Panc1 (cell line): ENCODE measurements around the gene DGKG. TPM values are rescaled to one million over a fixed set of nuclear protein-coding genes. Genes with fewer than 3 reads are reported as not detected.
A peak's percentile ranks its signal among the peaks of the same experiment; 100 is the strongest.

Experiments
- ATAC-seq: fragments of 200-7000 bp; cut with Tn5 transposase; 2 replicates; pipeline ENCODE4 v1.9.1; 2020; ENCODE audit warnings: mild to moderate bottlenecking, moderate library complexity
- BruUV-seq: library from RNA; stranded (reverse); fragments of 400-500 nt; replicated peaks from 2 replicates; lab custom pipeline; 2021; lab: Mats Ljungman, UMichigan
- CTCF ChIA-PET: fragments of 300-600 bp; sonication (Branson Sonifier 250); formaldehyde crosslinking; loops from one replicate; lab custom pipeline; 2022; ENCODE audit warnings: antibody characterized with exemption; lab: Charles Lee
- POLR2A ChIA-PET: fragments of 300-600 bp; sonication (Branson Sonifier 250); formaldehyde crosslinking; loops from one replicate; lab custom pipeline; 2022; ENCODE audit warnings: antibody characterized with exemption; lab: Charles Lee
- DNase-seq: peaks from one replicate; pipeline ENCODE4 v3.0.0-alpha.2; 2010; ENCODE audit warnings: low read depth, low spot score
- H3K27ac ChIP-seq: 2 replicates; pipeline ENCODE4 v1.5.1; 2011; ENCODE audit warnings: mild to moderate bottlenecking, low read length, inconsistent platforms
- H3K27me3 ChIP-seq: fragments of 200-500 bp; sonication (Bioruptor generic); 2 replicates; pipeline ENCODE4 v1.6.0; 2014; ENCODE audit warnings: low read length, inconsistent platforms; ENCODE audit not compliant: control insufficient read depth, insufficient read depth
- H3K36me3 ChIP-seq: fragments of 200-500 bp; sonication (Bioruptor generic); 2 replicates; pipeline ENCODE4 v1.5.1; 2014; ENCODE audit warnings: inconsistent platforms, mild to moderate bottlenecking, low read length, moderate library complexity; ENCODE audit not compliant: control insufficient read depth, insufficient read depth
- H3K4me1 ChIP-seq: 2 replicates; pipeline ENCODE4 v1.5.1; 2011; ENCODE audit warnings: inconsistent platforms, mild to moderate bottlenecking, low read length, moderate library complexity; ENCODE audit not compliant: control insufficient read depth, insufficient read depth
- H3K4me3 ChIP-seq, 2 experiments: 2 replicates each; pipeline ENCODE4 v1.5.1; 2011 to 2012; ENCODE audit warnings: low read depth in 2 of 2, low read length in 2 of 2, mild to moderate bottlenecking in 2 of 2, inconsistent platforms in 1 of 2, moderate library complexity in 1 of 2
- H3K9me3 ChIP-seq: fragments of 200-500 bp; sonication (Bioruptor generic); 2 replicates; pipeline ENCODE4 v1.5.1; 2014; ENCODE audit warnings: low read depth, mild to moderate bottlenecking, inconsistent platforms, low read length, moderate library complexity; ENCODE audit not compliant: control insufficient read depth, insufficient read depth
- POLR2AphosphoS5 ChIP-seq: IDR thresholded peaks from 2 replicates; pipeline ENCODE4 v1.6.1; 2012; ENCODE audit warnings: mild to moderate bottlenecking, low read depth, low read length, moderate library complexity
- SIN3A ChIP-seq: IDR thresholded peaks from 2 replicates; pipeline ENCODE4 v1.6.1; 2012; ENCODE audit warnings: low read depth, mild to moderate bottlenecking, low read length, moderate library complexity, borderline replicate concordance; ENCODE audit not compliant: insufficient read depth
- in situ Hi-C: cut with HindIII; loops from 2 replicates; pipeline ENCODE4 v1.10.0; 2016; ENCODE audit warnings: low sequenced_read_pairs, low pct_unique_long_range_greater_than_20kb
- intact Hi-C: fragments of 100-400 bp; cut with micrococcal nuclease; formaldehyde crosslinking; loops from one replicate; pipeline ENCODE4 v1.10.0; 2022; ENCODE audit not compliant: unreplicated experiment
- total RNA-seq: library from RNA; stranded (reverse); gene quantifications from one replicate; pipeline ENCODE4 v1.2.1, GENCODE V29; 2021; ENCODE audit not compliant: unreplicated experiment
- TF ChIP-seq, protein P1 (sequence below): fragments of 450-650 bp; IDR thresholded peaks from 2 replicates; pipeline ENCODE4 v1.5.1; 2017; ENCODE audit warnings: mild to moderate bottlenecking
- TF ChIP-seq, protein P2 (sequence below), 2 experiments: IDR thresholded peaks; 2 replicates each; pipeline ENCODE4 v1.6.1; 2011 to 2012; ENCODE audit warnings: low read depth in 2 of 2, control low read depth in 1 of 2, low read length in 1 of 2, mild to moderate bottlenecking in 1 of 2, moderate library complexity in 1 of 2; ENCODE audit not compliant: insufficient read depth in 1 of 2

DGKG gene
- total RNA-seq, 1 experiment from 2014 or later: 0.46 TPM

DNA sequence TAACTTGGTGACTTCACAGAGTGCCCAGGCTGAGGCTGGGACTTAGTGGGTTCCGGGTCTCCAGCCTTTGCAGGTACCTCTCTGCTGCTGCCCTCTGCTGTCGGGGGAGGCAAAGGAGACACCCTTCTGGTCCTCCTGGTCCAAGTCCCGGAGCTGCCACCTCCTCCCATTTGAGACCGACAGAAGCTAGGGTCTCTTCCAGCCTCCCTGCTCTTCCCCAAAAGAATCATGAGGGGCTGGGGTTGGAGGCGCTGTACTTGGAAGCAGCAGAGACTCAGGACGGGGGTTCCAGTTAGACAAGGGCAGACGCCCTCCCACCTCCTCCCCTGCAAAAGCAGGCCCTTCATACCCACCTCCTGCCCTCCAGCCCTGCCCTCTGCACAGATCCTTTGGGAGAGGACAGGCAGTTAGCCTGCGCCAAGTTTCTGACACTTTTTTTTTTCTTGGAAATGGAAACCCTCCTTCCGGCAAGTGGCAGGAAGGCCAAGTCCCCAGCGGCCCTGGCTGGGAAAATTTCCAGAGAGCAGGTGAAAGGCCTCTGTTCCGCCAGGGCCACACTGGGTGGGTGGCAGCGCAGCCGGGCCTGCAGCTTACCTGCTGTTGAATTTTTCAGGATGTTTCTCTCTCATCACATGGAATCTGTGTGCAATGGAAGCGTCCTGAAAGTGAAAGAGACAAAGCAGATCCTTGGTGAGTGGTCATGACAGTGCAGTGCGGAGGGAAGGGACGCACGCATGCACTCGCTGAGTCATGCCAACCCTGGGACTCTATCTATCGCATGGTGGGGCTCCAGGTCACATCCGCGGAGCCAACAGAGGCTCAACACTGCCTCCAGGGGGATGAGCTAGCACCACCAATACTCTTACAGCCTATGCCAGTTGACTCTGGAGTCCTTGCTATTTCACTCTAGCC lies 119.9 kb downstream of the DGKG start:
- Histone ChIP-seq H3K4me3 (peak overlapping the region; percentile 5 to 15; a peak in 3 of 4 replicates), H3K27me3 (0 out of 2 replicates have a peak, but pooled peaks cover 2% of the 10 kb centered on the region), H3K36me3 (no peaks in the 10 kb centered on the region), H3K9me3 (no peaks in the 10 kb centered on the region), H3K4me1 (peaks cover 6% of the 10 kb centered on the region; the same call in 1 of the 2 replicates), H3K27ac (no peak overlapping the region)
- intact Hi-C loops (loop anchor here (1.0 to 5.0 kb wide), 2 partner anchors 135 to 259 kb away; partner anchors contain the start of gene ETV5), in situ Hi-C loops (no loop called here)
- peak; percentile 94 for ATAC-seq
- no peak for TF ChIP-seq POLR2AphosphoS5
- TF ChIP-seq, protein P1, sequence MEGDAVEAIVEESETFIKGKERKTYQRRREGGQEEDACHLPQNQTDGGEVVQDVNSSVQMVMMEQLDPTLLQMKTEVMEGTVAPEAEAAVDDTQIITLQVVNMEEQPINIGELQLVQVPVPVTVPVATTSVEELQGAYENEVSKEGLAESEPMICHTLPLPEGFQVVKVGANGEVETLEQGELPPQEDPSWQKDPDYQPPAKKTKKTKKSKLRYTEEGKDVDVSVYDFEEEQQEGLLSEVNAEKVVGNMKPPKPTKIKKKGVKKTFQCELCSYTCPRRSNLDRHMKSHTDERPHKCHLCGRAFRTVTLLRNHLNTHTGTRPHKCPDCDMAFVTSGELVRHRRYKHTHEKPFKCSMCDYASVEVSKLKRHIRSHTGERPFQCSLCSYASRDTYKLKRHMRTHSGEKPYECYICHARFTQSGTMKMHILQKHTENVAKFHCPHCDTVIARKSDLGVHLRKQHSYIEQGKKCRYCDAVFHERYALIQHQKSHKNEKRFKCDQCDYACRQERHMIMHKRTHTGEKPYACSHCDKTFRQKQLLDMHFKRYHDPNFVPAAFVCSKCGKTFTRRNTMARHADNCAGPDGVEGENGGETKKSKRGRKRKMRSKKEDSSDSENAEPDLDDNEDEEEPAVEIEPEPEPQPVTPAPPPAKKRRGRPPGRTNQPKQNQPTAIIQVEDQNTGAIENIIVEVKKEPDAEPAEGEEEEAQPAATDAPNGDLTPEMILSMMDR: peak; percentile 82
- TF ChIP-seq, protein P2, sequence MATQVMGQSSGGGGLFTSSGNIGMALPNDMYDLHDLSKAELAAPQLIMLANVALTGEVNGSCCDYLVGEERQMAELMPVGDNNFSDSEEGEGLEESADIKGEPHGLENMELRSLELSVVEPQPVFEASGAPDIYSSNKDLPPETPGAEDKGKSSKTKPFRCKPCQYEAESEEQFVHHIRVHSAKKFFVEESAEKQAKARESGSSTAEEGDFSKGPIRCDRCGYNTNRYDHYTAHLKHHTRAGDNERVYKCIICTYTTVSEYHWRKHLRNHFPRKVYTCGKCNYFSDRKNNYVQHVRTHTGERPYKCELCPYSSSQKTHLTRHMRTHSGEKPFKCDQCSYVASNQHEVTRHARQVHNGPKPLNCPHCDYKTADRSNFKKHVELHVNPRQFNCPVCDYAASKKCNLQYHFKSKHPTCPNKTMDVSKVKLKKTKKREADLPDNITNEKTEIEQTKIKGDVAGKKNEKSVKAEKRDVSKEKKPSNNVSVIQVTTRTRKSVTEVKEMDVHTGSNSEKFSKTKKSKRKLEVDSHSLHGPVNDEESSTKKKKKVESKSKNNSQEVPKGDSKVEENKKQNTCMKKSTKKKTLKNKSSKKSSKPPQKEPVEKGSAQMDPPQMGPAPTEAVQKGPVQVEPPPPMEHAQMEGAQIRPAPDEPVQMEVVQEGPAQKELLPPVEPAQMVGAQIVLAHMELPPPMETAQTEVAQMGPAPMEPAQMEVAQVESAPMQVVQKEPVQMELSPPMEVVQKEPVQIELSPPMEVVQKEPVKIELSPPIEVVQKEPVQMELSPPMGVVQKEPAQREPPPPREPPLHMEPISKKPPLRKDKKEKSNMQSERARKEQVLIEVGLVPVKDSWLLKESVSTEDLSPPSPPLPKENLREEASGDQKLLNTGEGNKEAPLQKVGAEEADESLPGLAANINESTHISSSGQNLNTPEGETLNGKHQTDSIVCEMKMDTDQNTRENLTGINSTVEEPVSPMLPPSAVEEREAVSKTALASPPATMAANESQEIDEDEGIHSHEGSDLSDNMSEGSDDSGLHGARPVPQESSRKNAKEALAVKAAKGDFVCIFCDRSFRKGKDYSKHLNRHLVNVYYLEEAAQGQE (IDR thresholded peaks at IDR 0.05; ENCODE audit: insufficient read depth in 1 of 2, low read depth in 2 of 2, low read length in 1 of 2): 0 out of 4 replicates have a peak, but pooled peaks of 1 of the 2 experiments have one; percentile 8
- DNase-seq: no peak
- ChIA-PET CTCF (interaction anchor here (0.5 to 1.3 kb wide), 3 partner anchors 115 to 259 kb away, joined by 3 to 8 read pairs (median 7); no protein-coding TSS in a partner anchor), POLR2A (interaction anchor here (0.7 kb wide), 1 partner anchor 249 kb away, joined by 3 read pairs; no protein-coding TSS in a partner anchor)
- no TSS peak for BruUV-seq

DNA sequence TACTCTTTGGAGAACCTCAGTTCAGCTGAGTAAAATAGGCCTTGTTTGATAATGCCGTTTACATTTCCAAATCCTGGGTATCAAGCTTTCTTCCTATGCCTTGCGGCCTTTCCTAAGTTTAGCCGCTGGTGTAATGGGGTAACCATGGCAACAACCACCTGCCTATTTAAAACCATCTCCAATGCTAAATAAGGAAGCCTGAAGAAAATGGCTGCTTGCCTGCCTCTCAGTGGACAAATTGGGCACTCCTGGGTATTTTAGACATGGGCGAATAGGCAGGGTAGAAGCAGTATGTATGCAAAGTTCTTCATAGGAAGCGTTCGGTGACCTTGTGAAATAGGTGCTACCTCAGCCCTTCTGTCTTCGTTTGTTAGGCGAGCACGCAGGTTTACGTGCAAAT lies 122.7 kb downstream of the DGKG start:
- Histone ChIP-seq H3K27ac (no peak overlapping the region), H3K27me3 (no peaks in the 10 kb centered on the region; the same call in 1 of the 2 replicates), H3K9me3 (no peaks in the 10 kb centered on the region), H3K4me1 (peaks cover 6% of the 10 kb centered on the region; the same call in 1 of the 2 replicates), H3K36me3 (no peaks in the 10 kb centered on the region), H3K4me3 (no peak overlapping the region)
- POLR2A ChIA-PET: no interaction called here
- in situ Hi-C loops: no loop called here
- CTCF ChIA-PET: no interaction called here
- intact Hi-C loops: no loop called here
- ATAC-seq: no peak
- no peak for TF ChIP-seq SIN3A
- TF ChIP-seq, protein P1: peak; percentile 13; the same call in 1 of the 2 replicates
- BruUV-seq: no TSS peak
- DNase-seq: no peak
